ENCODE measurements around the gene POLR1E.

Gene POLR1E, protein sequence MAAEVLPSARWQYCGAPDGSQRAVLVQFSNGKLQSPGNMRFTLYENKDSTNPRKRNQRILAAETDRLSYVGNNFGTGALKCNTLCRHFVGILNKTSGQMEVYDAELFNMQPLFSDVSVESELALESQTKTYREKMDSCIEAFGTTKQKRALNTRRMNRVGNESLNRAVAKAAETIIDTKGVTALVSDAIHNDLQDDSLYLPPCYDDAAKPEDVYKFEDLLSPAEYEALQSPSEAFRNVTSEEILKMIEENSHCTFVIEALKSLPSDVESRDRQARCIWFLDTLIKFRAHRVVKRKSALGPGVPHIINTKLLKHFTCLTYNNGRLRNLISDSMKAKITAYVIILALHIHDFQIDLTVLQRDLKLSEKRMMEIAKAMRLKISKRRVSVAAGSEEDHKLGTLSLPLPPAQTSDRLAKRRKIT

GRCh38 chr9:37485389-37486255 is at the start of gene POLR1E:
Gene POLR1E (plus strand): TSS chr9:37485948. CDS start chr9:37486048, 100 bp downstream.
- DNase-seq = peak; percentile 96

DNA sequence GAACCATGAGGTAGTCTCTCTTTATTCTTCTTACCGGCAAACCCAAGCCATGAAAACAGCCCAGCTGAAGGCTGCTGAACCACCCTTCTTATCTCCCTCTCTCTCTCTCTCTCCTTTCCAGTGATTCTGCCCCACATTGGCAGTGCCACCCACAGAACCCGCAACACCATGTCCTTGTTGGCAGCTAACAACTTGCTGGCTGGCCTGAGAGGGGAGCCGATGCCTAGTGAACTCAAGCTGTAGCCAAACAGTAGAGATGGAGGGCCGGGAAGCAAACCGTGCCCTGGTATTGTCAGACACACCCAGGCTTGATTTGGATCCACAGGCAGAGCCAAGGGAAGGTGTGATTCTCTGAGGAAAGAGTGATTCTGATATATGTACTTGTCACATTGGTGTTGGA is 49.2 kb upstream of the POLR1E start:
- DNase-seq = no peak

DNA sequence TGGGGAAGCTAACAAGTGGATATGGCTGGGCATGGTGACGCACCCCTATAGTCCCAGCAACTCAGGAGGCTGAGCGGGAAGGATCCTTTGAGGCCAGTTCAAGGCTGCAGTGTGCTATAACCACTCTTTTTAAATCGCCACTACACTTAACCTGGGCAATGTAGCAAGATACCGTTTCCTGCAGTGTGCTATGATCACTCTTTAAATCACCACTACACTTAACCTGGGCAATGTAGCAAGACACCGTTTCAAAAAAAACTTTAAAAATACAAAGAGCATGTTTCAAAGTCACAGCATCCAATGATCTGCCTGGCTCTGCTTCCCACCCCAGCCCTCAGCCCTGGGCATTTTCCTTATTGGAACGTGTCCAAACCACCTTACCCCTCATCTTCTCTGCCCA is 48.7 kb upstream of the POLR1E start:
- DNase-seq = no peak

GRCh38 chr9:37437621-37438020 is 48.1 kb upstream of the POLR1E start:
- no peak for DNase-seq

GRCh38 chr9:37438359-37438758 is 47.4 kb upstream of the POLR1E start:
- DNase-seq = no peak

GRCh38 chr9:37441776-37442370 is 43.9 kb upstream of the POLR1E start:
- DNase-seq = no peak

GRCh38 chr9:37442556-37442955 is 43.2 kb upstream of the POLR1E start:
- no peak for DNase-seq

GRCh38 chr9:37443566-37443965 is 42.2 kb upstream of the POLR1E start:
- no peak for DNase-seq

DNA sequence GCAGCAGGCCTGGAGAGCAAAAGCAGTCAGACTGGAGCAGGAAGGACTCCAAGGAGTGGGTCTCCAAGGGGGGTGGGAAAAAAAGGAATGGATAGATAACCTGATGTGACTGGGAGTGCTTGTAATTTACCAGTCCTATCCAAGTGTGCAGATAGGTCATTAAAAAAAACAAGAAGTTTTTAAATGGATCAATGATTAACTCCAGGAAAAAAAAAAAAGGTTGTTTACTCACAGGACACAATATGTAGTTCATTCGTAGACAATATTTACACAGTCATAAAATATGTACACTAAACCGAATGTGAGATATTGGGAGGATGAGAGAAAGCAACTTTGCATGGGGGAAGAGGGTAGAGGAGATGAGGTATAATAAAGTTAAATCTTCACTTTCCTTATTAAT is 40.9 kb upstream of the POLR1E start:
- no peak for DNase-seq

DNA sequence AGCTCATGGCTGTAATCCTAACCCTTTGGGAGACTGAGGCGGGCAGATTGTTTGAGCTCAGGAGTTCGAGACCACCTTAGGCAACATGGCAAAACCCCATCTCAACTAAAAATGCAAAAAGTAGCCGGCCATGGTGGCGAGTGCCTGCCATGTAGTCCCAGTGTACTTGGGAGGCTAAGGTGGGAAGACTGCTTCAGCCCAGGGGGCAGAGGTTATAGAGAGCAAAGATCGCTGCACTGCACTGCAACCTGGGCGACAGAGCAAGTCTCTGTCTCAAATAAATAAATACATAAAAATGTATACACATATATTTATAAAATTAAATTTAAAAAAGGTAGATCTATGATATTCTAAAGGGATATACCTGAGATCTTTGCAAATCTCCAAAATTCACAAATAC is 39.9 kb upstream of the POLR1E start:
- DNase-seq = no peak

DNA sequence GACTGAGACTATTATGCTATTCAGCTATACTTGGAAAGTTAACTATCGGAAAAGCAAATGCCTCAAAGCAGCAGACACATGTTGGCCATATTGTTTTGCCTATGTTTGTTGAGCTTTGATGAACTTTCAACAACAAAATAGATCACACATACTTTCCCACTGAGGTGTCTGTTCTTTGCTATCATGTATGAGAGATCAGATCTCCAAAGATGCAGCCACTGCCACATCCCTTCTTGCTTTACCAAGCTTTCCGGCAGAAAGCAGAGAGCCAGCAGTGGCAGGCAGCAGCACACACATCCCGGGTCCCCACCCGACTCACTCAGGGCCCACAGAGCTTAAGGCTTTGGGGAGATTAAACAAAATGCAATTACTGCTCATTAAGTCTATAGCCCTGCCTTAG is 39.3 kb upstream of the POLR1E start:
- no peak for DNase-seq

- no peak for DNase-seq
Observed at GRCh38 chr9:37447111-37447510, 38.6 kb upstream of the POLR1E start.

DNA sequence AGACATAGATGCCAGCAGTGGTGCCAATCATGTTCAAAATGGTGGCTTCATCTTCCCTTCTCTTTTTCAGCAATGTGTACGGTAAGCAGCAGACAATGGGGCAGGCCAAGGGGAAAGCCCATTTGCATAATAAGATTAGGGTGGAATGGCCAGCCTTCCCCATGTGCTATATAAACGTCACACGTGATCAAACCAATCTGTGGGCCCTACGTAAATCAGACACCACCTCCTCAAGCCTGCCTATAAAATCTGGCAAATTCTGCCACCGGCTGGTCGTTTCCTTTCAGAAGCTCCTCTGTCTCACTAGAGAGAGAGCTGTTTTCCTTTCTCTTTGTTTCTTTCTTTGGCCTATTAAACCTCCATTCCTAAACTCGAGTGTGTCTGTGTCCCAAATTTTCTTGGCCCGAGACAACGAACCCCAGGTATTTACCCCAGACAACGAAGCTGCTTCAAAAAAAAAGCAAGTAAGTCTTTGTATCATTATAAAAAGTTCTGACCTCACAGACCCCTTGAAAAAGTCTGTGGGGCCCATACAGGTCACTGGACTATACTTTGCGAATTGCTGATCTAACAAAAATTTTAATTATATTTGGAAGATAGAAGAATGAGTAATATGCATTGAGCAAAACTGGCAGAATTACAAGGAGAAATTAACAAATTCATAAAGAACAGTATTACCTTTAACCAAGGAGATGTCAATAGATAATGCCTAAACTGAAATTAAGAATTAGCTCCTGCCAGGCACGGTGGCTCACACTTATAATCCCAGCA is 35.7 kb upstream of the POLR1E start:
- no peak for DNase-seq

GRCh38 chr9:37451628-37452027 is 34.1 kb upstream of the POLR1E start:
- DNase-seq = no peak

DNA sequence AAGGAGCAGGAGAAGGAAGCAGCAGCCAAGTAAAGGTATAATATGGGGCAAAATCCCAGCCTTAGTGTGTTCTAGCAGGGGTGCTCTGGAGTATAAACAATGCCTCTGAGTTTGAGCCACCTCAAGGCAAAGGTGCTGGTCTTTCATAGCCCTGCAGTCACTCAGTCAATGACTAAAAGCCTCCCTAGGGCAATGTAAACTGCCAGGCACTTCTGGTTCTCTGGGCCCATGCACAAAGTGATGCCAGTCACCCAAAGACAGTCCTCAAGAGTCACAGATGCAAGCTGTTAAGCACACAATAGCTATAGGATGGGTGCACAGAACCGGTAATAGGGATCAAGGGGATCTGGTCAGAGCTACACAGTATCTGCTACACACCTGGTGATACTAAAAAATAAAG is 33.1 kb upstream of the POLR1E start:
- no peak for DNase-seq

DNA sequence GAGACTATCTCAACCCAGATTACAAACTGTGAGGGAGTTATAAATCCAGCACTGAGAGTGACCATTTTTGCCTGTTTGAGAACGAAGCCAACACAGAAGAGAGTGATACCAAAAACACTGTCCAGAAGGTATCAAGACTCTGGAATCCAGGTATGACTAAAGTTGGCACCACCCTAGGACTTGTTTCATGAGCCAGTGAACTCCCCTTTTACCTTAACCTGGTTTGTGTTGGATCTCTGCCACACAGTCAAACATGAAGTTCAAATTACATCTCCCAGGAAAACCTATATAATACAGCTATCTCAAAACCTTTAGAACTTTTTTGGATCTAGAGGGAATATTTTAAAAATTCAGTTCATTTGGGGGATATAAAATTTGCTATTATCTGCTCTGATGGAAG is 31.9 kb upstream of the POLR1E start:
- no peak for DNase-seq

DNA sequence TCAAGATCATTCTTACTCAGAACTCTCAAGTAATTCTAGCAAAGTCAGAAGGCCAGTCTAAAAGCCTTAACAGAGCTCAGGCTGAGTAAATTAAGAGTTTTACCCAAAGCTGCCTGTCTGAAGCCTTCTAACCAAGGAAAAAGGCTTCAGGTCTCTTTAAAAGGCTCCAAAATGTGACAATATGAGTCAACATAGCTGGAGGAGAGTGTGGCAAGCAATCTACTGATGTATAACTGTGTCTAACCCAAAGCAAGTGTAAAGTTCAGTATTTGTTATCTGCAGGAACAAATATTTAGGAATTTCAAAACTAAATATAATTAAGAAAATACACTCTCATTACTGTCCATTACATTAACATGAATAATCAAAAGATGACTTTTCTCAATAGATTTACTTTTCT is 31.5 kb upstream of the POLR1E start:
- no peak for DNase-seq

- no peak for DNase-seq
Observed at GRCh38 chr9:37455884-37456647, 29.7 kb upstream of the POLR1E start.

- no peak for DNase-seq
Observed at GRCh38 chr9:37456817-37457216, 28.9 kb upstream of the POLR1E start.

DNA sequence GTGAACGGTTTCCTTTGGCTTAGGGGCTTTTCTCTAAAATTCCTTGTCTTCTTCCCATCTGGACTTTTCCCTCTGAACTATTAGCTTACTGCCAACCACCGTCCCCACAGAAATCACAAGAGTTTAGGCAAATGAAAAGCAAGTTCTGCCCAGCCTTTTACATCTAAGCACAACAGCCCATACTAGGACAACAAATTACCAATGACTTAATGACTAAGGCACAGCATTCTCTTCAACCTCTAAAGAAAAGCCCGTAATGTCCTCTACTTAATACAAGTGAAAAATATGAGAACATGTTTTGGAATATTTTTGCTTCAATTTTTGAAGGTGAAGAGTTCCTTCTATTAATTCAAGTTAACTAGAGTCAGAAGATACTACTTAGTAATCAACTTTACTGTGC is 21.7 kb upstream of the POLR1E start:
- DNase-seq = no peak

- peak; percentile 69 for DNase-seq
Observed at GRCh38 chr9:37464426-37465248, 21.1 kb upstream of the POLR1E start.

Data from stimulated activated CD4-positive, alpha-beta T cell treated with anti-CD3 and anti-CD28 coated beads, Interleukin-4, amount 100 ng/mL, for 24 hours (primary cell).